Measurements from ENCODE around the gene TFEB. TPM values are rescaled to one million over a fixed set of nuclear protein-coding genes. Genes with fewer than 3 reads are reported as not detected.

Gene TFEB
- total and polyA plus RNA-seq, 2 donors (not counting 1 experiment from before 2014, with no cell fraction given) = 1.9 to 7.6 TPM

GRCh38 chr6:41770381-41771057, 35.1 kb upstream of the TFEB start:
- Histone ChIP-seq H3K4me1 (ENCODE audit: control insufficient read depth, extremely low read depth, insufficient read depth, low read length) (peaks cover 5% of the 10 kb centered on the region), H3K36me3 (ENCODE audit: control insufficient read depth, insufficient read depth, low read length) (peaks cover 14% of the 10 kb centered on the region), H3K9me3 (ENCODE audit: control insufficient read depth, insufficient read depth, low read depth, low read length) (no peaks in the 10 kb centered on the region), H3K9ac (ENCODE audit: insufficient read depth, low read length) (no peak overlapping the region), H3K4me3 (replicated peaks in 1 of 4; ENCODE audit: control extremely low read depth in 1 of 4, insufficient read depth in 1 of 4, low read depth in 3 of 4, low read length in 4 of 4) (no peak overlapping the region), H3K4me2 (ENCODE audit: extremely low read depth, insufficient read depth, low read length) (no peak overlapping the region), H3K79me2 (ENCODE audit: control insufficient read depth, insufficient read depth, low read length) (no peaks in the 10 kb centered on the region), H3K27me3 (ENCODE audit: control insufficient read depth, insufficient read depth, low read length) (no peaks in the 10 kb centered on the region), H4K20me1 (ENCODE audit: control insufficient read depth, extremely low read depth, insufficient read depth, low read length) (no peaks in the 10 kb centered on the region), H2AFZ (ENCODE audit: low read length) (no peak overlapping the region), H3K27ac (ENCODE audit: insufficient read depth, low read length) (no peak overlapping the region)
- TF ChIP-seq EZH2 (IDR thresholded peaks at IDR 0.05; ENCODE audit: low read length, missing control alignments) (no peak), CTCF (conservative IDR thresholded peaks at IDR 0.05 in 1 of 2, IDR thresholded peaks at IDR 0.05 in 1 of 2; ENCODE audit: low read depth in 1 of 2, low read length in 2 of 2) (no peak)
- DNase-seq (ENCODE audit: low read depth in 2 of 2) = no peak

GRCh38 chr6:41769376-41769775, 34.0 kb upstream of the TFEB start:
- Histone ChIP-seq H4K20me1 (ENCODE audit: control insufficient read depth, extremely low read depth, insufficient read depth, low read length) (no peaks in the 10 kb centered on the region), H3K9ac (ENCODE audit: insufficient read depth, low read length) (no peak overlapping the region), H3K4me1 (ENCODE audit: control insufficient read depth, extremely low read depth, insufficient read depth, low read length) (peaks cover 5% of the 10 kb centered on the region), H3K27ac (ENCODE audit: insufficient read depth, low read length) (no peak overlapping the region), H3K4me3 (replicated peaks in 1 of 4; ENCODE audit: control extremely low read depth in 1 of 4, insufficient read depth in 1 of 4, low read depth in 3 of 4, low read length in 4 of 4) (no peak overlapping the region), H3K36me3 (ENCODE audit: control insufficient read depth, insufficient read depth, low read length) (peaks cover 9% of the 10 kb centered on the region), H2AFZ (ENCODE audit: low read length) (no peak overlapping the region), H3K9me3 (ENCODE audit: control insufficient read depth, insufficient read depth, low read depth, low read length) (no peaks in the 10 kb centered on the region), H3K4me2 (ENCODE audit: extremely low read depth, insufficient read depth, low read length) (no peak overlapping the region), H3K79me2 (ENCODE audit: control insufficient read depth, insufficient read depth, low read length) (no peaks in the 10 kb centered on the region), H3K27me3 (ENCODE audit: control insufficient read depth, insufficient read depth, low read length) (no peaks in the 10 kb centered on the region)
- DNase-seq (ENCODE audit: low read depth in 2 of 2) = no peak
- no peak for TF ChIP-seq CTCF (conservative IDR thresholded peaks at IDR 0.05 in 1 of 2, IDR thresholded peaks at IDR 0.05 in 1 of 2; ENCODE audit: low read depth in 1 of 2, low read length in 2 of 2)
- TF ChIP-seq EZH2 (IDR thresholded peaks at IDR 0.05; ENCODE audit: low read length, missing control alignments) = no peak

GRCh38 chr6:41768545-41769308, 33.3 kb upstream of the TFEB start:
- Histone ChIP-seq H3K9ac (ENCODE audit: insufficient read depth, low read length) (peak overlapping the region; percentile 2), H3K4me3 (replicated peaks in 1 of 4; ENCODE audit: control extremely low read depth in 1 of 4, insufficient read depth in 1 of 4, low read depth in 3 of 4, low read length in 4 of 4) (no peak overlapping the region), H3K4me1 (ENCODE audit: control insufficient read depth, extremely low read depth, insufficient read depth, low read length) (peaks cover 5% of the 10 kb centered on the region), H3K27me3 (ENCODE audit: control insufficient read depth, insufficient read depth, low read length) (no peaks in the 10 kb centered on the region), H3K27ac (ENCODE audit: insufficient read depth, low read length) (no peak overlapping the region), H3K36me3 (ENCODE audit: control insufficient read depth, insufficient read depth, low read length) (peaks cover 6% of the 10 kb centered on the region), H2AFZ (ENCODE audit: low read length) (no peak overlapping the region), H3K4me2 (ENCODE audit: extremely low read depth, insufficient read depth, low read length) (no peak overlapping the region), H3K9me3 (ENCODE audit: control insufficient read depth, insufficient read depth, low read depth, low read length) (no peaks in the 10 kb centered on the region), H3K79me2 (ENCODE audit: control insufficient read depth, insufficient read depth, low read length) (no peaks in the 10 kb centered on the region), H4K20me1 (ENCODE audit: control insufficient read depth, extremely low read depth, insufficient read depth, low read length) (no peaks in the 10 kb centered on the region)
- TF ChIP-seq EZH2 (IDR thresholded peaks at IDR 0.05; ENCODE audit: low read length, missing control alignments) (no peak), CTCF (conservative IDR thresholded peaks at IDR 0.05 in 1 of 2, IDR thresholded peaks at IDR 0.05 in 1 of 2; ENCODE audit: low read depth in 1 of 2, low read length in 2 of 2) (no peak)
- no peak for DNase-seq (ENCODE audit: low read depth in 2 of 2)
